ENCODE data around the gene GSTM5. TPM values are rescaled to one million over a fixed set of nuclear protein-coding genes. Genes with fewer than 3 reads are reported as not detected.
"Not testable (repeated sequence)": the region's sequence is repeated elsewhere in the genome, so short reads cannot be mapped to it uniquely, and the experiment has no call there.

GSTM5 gene
- total RNA-seq, 1 donor from 2014 or later, result not detected

GRCh38 chr1:109749221-109749620 is 37.2 kb downstream of the GSTM5 start:
- H3K27me3 Mint-ChIP-seq (ENCODE audit: unreplicated experiment), result peaks cover 22% of the 10 kb centered on the region
- H3K4me1 Mint-ChIP-seq (ENCODE audit: unreplicated experiment), result peaks cover 4% of the 10 kb centered on the region
- no peak for TF ChIP-seq CTCF (IDR thresholded peaks at IDR 0.05)
- no peak overlapping the region for H3K4me3 Mint-ChIP-seq (ENCODE audit: unreplicated experiment)
- H3K27ac Mint-ChIP-seq (ENCODE audit: unreplicated experiment), result no peak overlapping the region
- no peak for DNase-seq (ENCODE audit: extremely low spot score, unreplicated experiment)
- no peaks in the 10 kb centered on the region for H3K9me3 Mint-ChIP-seq (ENCODE audit: unreplicated experiment)
- no peaks in the 10 kb centered on the region for H3K36me3 Mint-ChIP-seq (ENCODE audit: unreplicated experiment)

DNA sequence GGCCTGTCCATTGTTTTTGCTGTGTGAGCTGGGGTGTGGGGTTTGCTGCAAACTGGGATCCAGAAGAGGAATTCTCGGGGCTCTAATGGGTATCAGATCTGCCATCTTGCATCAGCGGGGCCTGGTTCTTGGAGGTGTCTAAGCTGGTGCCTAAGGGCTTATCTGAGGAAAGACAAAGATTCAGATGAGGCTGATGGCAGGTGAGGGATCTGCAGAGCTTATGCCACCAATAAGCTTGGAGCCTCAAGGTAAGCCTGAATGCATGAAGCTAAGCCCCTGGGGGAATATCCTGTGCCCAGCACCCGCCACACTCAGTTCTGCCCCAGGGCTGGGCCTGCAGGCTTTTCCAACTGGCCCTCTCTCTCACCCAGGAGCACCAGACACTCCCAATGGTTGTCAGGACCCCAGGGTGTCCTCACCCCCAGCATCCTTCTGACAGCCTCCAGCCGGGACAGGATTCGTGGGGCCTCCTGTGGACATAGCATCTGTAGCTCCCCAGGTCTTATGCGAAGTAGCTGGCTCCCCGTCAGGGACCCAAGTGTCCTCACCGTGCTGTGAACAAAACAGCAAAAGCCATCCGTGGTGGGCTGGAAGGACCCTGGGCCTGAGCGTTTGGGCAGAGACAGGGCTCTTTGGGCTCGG is 38.3 kb downstream of the GSTM5 start:
- Mint-ChIP-seq H3K36me3 (ENCODE audit: unreplicated experiment) (no peaks in the 10 kb centered on the region), H3K4me3 (ENCODE audit: unreplicated experiment) (no peak overlapping the region), H3K27ac (ENCODE audit: unreplicated experiment) (no peak overlapping the region), H3K27me3 (ENCODE audit: unreplicated experiment) (peaks cover 14% of the 10 kb centered on the region), H3K4me1 (ENCODE audit: unreplicated experiment) (peaks cover 4% of the 10 kb centered on the region), H3K9me3 (ENCODE audit: unreplicated experiment) (no peaks in the 10 kb centered on the region)
- peak; percentile 73 for DNase-seq (ENCODE audit: extremely low spot score, unreplicated experiment)
- no peak for TF ChIP-seq CTCF (IDR thresholded peaks at IDR 0.05)

DNA sequence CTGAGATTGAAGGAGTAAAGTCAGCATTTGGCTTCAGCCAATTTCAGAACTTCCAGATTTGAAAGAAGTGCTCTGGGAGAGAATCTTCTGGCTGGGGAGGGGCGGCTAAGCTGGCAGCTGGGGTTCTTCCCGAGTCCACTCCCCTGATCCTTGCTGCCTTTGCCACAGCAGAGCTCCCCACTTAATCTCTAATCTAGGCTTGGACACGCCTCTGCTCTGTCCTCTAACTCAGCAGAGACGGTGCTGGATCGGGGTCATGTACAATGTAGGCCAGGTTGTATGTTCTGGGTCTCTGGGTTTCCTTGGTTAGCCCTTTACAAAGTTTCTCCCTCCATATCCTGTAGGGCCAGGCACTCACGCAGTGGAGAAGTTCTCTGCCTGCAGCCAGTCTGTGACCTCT is 38.9 kb downstream of the GSTM5 start:
- peaks cover 4% of the 10 kb centered on the region for H3K4me1 Mint-ChIP-seq (ENCODE audit: unreplicated experiment)
- DNase-seq (ENCODE audit: extremely low spot score, unreplicated experiment), result no peak
- no peak overlapping the region for H3K4me3 Mint-ChIP-seq (ENCODE audit: unreplicated experiment)

DNA sequence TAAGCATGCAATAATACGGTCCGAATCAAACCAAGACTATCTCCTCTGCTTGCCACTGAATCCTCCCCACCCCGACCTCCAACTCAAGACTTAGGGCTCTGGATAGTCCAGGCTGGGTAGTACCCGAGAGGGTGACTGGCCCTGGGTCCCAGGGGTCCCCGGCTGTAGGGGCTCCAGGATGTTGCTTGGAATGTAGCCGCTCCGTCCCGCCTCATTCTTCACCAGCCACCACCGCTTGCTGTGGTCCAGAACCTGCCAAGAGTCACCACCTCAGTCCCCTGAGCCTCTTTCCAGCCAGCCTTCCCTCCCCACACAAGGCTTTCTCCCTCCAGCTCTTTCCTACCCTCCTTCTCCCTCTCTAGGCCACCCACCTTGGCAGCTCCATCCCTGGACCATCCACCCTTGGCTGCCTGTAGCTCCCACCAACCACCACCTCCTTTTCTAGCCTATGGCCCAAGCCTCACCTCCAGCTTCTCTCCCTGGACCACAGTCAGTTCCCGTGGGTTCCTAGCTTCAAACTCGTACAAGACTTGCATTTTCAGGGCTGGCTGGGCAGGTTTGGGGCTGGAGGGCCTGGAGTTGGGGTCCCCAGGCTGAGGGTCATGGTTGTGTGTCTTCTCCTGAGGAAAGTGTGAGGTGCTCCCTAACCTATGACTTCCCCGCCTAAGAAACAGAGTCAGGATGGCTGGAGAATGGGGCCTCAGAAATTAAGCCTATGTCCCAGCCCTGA is 39.6 kb downstream of the GSTM5 start:
- peak; percentile 67 for DNase-seq (ENCODE audit: extremely low spot score, unreplicated experiment)
- H3K4me1 Mint-ChIP-seq (ENCODE audit: unreplicated experiment), result peaks cover 4% of the 10 kb centered on the region
- TF ChIP-seq CTCF (IDR thresholded peaks at IDR 0.05), result no peak
- peaks cover 12% of the 10 kb centered on the region for H3K27me3 Mint-ChIP-seq (ENCODE audit: unreplicated experiment)
- H3K4me3 Mint-ChIP-seq (ENCODE audit: unreplicated experiment), result no peak overlapping the region
- no peaks in the 10 kb centered on the region for H3K36me3 Mint-ChIP-seq (ENCODE audit: unreplicated experiment)
- H3K9me3 Mint-ChIP-seq (ENCODE audit: unreplicated experiment), result no peaks in the 10 kb centered on the region
- no peak overlapping the region for H3K27ac Mint-ChIP-seq (ENCODE audit: unreplicated experiment)

More for the DNA sequence above, 38.9 kb downstream of the GSTM5 start:
- Mint-ChIP-seq H3K36me3 (ENCODE audit: unreplicated experiment) (no peaks in the 10 kb centered on the region), H3K27ac (ENCODE audit: unreplicated experiment) (no peak overlapping the region), H3K27me3 (ENCODE audit: unreplicated experiment) (peaks cover 14% of the 10 kb centered on the region), H3K9me3 (ENCODE audit: unreplicated experiment) (no peaks in the 10 kb centered on the region)
- TF ChIP-seq CTCF (IDR thresholded peaks at IDR 0.05), result no peak

DNA sequence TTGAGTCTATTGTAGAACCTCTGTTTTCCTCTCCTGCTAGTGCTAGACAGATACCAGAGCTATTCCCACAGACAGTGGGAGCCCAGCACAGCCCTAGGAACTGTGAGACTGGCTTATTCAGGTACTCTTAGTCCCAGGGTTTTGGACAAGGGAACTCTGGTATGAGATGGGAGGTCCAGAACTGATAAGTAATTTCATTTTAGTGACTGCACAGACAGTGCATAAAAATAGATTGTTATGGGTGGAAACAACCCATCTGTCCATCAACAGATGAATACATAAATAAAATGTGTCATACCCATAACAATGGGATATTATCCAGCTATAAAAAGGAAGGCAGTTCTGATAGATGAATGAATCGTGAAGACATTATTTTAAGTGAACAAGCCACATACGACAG is 42.7 kb downstream of the GSTM5 start:
- no peak for DNase-seq (ENCODE audit: extremely low spot score, unreplicated experiment)
- H3K9me3 Mint-ChIP-seq (ENCODE audit: unreplicated experiment), result no peaks in the 10 kb centered on the region
- no peaks in the 10 kb centered on the region for H3K36me3 Mint-ChIP-seq (ENCODE audit: unreplicated experiment)
- no peak overlapping the region for H3K27ac Mint-ChIP-seq (ENCODE audit: unreplicated experiment)
- no peaks in the 10 kb centered on the region for H3K27me3 Mint-ChIP-seq (ENCODE audit: unreplicated experiment)
- no peak overlapping the region for H3K4me3 Mint-ChIP-seq (ENCODE audit: unreplicated experiment)
- H3K4me1 Mint-ChIP-seq (ENCODE audit: unreplicated experiment), result peaks cover 4% of the 10 kb centered on the region
- TF ChIP-seq CTCF (IDR thresholded peaks at IDR 0.05), result no peak

DNA sequence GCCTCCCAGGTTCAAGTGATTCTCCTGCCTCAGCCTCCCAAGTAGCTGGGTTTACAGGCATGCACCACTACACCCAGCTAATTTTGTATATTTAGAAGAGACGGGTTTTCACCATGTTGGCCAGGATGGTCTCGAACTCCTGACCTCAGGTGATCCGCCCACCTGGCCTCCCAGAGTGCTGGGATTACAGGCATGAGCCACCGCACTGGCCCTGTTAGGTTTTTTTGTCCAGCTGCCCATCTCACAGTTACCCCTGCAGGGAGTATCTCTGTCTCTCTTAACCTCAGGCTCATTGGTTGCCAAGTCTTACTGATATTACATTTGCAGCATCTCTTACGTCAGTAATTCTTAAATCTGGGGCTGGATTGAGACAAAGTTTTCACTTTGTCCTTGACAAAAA is 44.3 kb downstream of the GSTM5 start:
- not testable (repeated sequence) for H3K27me3 Mint-ChIP-seq (ENCODE audit: unreplicated experiment); H3K4me1 Mint-ChIP-seq (ENCODE audit: unreplicated experiment); H3K9me3 Mint-ChIP-seq (ENCODE audit: unreplicated experiment); H3K36me3 Mint-ChIP-seq (ENCODE audit: unreplicated experiment); H3K27ac Mint-ChIP-seq (ENCODE audit: unreplicated experiment); H3K4me3 Mint-ChIP-seq (ENCODE audit: unreplicated experiment); DNase-seq (ENCODE audit: extremely low spot score, unreplicated experiment)

Data from osteocyte (in vitro differentiated cells).